Central memory CD4-positive, alpha-beta T cell (primary cell): ENCODE data around the gene BUD23.
"Not testable (repeated sequence)": the region's sequence is repeated elsewhere in the genome, so short reads cannot be mapped to it uniquely, and the experiment has no call there.

Source experiments
- DNase-seq: peaks from one replicate; pipeline ENCODE4 v3.0.0; 2022

Gene BUD23

DNA sequence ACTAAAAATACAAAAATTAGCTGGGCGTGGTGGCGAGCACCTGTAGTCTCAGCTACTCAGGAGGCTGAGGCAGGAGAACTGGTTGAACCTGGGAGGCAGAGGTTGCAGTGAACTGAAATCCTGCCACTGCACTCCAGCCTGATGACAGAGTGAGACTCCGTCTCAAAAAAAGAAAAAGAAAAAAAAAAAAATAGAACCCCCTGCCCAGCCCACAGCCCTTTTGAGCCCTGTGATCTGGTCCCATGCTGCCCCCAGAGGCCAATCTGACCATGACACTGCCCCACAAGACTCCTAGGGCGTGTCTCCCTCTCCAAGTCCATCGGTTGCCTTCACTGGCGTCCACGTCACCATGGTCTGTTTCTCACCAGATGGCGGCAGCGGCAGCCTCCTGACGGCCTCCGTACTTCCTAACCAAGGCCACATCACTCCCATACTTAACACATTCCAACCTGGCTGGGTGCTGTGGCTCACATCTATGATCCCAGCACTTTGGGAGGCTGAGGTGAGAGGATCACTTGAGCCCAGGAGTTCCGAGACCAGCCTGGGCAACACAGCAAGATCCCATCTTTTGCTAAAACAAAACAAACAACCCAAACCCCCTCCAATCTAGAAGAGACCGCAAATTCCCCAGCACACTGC is 18.1 kb downstream of the BUD23 start:
- no peak for DNase-seq

DNA sequence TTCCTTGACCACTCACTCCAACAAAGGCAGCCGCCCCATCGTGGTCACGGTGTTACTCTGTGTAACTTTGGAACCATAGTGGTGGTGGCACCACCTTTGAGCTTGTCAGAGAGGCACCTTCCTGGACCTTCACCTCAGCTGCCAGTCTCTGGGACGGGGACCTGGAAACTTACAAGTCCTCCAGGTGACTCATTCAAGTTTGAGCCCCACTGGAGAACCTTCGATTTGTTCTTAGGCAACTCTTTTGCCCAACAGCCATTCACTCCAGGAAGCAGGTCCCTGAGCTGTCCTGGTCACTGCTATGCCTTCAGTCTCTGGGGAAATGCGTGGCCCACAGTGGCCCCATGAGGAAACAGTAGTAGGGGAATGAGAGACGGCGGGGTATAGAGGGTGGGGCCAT is 18.8 kb downstream of the BUD23 start:
- no peak for DNase-seq

DNA sequence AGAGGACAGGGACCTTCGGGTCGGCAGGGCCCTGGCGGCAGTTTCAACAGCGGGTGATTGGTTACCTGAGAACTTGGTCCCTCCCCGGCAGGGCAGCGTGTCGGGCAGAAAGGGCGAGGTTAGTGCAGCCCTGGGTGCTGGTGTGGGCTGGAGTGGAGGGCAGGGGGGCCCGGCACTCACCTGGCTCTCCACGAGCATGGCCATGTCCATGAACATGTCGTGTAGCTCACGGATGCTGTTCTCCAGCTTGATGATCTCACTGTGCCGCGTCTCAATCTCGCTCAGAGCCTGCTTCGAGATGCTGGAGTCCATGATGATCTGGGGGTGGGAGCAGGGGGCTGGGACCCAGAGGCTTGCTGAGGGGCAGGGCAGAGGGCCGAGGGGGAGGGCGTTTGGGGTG is 19.3 kb downstream of the BUD23 start:
- no peak for DNase-seq

DNA sequence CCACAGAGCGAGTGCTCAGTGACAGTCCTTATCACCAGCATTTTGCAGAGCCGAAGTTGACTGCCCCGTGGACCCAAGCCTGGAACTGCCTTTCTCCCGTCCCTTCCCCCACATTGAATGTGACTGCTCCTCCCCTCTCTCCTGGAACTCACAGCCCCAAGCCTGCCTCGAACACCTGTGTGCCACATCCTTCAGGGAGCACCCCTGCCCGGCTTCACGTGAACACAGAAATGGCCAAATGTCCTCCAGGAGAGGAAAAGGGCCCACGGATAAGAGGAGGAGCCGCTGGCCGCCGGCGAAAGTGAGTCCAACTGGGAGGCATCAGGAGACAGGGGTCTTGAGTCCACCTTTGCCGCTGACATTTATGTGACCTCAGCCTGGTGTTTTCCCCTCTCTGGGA is 19.8 kb downstream of the BUD23 start:
- DNase-seq: no peak

DNA sequence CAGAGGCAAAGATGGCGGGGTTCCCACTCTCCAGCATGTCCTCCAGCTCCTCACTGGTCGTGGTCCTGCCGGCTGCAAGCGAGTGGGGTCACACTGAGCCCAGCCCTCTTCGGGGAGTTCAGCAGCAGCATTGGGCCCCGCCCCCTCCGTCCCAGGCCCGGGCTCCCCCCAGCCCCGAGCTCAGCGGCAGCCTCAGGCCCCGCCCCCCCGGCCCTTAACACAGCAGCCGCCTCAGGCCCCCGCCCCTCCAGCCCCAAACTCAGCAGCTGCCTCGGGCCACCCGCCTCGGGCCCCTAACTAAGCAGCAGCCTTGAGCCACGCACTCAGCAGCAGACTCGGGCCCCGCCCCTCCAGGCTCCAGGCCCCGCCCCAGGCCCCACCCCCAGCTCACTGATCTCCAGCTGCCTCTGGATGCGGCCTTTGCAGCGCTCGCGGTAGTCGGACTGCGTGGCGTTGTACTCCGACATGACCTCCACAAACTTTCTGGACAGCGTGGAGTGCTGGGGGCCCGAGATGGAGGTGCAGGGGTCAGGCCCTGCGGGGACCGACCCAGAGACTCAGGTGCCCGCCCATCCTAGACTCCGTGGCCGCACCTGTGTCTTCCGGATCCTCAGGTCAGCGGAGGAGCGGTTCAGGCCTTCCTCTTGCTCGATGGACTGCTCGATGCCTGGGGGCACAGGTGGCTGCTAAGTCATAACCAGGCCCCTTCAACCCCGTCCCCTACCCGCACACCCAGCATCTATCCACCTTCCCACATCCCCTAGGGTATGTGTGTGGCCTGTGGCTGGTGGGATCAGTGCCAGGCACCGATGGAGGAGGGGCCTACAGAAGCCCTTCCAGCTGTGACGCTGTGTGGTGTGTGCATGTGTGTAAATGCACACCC is 20.6 kb downstream of the BUD23 start:
- no peak for DNase-seq

DNA sequence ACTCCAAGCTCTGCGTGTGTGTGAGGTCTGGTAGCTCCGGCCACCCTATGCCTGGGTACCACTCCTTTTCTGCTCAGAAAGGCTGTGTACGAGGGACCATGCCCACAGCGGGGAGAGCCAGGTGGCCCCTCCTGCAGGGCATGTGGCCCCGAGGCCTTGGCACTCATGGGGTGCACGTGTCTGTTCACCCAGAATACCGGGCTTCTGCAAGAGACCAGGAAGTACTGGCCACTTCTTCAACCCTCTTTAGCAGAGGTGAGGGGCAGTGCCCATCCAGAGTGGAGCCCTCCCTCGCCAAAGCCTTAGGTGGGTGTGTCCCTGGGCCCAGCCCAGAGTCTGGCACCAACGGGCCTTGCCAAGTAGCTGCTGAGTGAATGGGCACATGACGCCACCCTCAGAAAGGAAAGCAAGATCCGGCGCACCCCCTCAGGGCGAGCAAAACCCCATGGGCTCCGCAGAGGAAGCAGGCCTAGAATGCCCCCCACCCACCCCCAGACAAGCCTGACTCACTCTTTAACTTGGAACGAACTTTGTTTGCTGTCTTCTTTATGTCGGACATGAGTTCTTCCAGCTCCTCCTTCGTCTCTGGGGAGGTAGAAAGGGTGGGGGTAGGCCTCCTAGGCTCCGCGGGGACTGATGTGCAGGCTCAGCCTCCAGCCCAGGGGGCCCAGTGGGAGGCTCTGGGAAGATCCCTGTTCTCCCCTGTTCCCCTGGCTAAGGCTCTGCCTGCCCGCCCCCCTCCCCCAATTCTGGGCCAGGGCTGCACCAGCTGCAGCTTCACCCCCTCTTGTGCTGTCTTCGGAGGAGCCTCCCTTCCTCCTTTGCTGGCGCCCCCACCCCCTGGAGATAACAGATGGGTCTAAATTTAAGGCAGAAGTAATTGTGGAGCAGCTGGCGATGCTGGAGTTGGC is 21.5 kb downstream of the BUD23 start:
- DNase-seq: no peak

DNA sequence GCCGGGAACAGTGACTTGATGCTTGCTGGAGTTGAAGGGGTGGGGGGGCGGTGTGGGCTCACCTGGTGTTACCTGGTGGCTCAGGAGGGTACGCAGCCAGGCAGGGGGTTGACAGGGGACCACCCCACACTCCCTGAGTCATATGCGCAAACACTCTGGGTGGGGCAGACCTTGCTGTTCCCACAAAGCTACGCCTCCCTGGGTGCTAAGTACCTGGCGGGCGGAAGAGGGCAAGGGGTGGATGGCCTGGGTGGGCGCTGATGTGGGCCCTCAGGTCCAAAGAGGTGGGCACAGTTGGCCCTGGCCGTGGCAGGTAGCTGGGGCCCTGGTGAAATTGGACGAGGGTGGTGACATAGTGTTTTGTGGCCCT is 22.1 kb downstream of the BUD23 start:
- DNase-seq: no peak

DNA sequence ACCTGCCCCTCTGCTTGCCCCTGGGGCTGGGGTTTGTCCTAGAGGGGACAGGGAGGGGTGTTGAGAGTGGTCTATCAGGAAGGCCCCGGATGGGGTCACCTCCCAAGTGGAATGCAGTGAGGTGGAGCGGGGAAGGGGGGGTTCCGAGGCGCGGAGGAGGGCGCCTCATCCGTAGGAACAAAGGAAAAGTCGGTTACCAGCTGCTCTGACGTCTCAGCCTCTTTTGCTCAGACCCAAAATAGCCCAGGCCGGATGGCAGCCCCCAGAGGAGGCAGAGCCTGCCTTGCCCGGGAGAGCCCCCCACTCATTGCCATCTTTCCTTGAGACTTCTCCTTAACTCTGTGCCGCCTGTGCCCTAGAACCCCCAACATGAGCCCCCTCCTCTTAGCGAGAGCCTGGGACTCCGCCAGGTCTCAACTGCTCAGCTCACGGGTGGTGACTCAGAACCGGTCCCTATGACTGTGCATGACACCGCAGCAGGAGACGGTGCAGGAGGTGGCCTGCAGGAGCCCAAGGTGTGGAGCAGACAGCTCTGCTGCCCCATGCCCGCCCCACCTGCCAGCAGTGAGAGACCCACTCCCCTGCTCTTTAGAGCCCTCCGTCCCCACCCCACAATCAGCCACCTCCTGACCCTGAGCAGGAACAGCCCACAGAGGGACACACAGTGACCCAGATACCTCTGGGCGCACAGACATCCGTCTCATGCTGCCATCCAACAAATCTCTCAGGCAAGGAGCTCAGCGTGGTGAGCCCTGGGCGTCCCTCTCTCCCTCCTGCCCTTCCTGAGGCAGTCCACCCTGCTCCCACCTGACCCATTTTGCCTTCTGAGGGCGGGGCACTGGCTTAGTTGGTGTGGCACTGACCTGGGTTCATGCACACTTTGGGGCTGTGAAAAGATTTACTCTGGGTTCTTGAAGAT is 23.0 kb downstream of the BUD23 start:
- no peak for DNase-seq

DNA sequence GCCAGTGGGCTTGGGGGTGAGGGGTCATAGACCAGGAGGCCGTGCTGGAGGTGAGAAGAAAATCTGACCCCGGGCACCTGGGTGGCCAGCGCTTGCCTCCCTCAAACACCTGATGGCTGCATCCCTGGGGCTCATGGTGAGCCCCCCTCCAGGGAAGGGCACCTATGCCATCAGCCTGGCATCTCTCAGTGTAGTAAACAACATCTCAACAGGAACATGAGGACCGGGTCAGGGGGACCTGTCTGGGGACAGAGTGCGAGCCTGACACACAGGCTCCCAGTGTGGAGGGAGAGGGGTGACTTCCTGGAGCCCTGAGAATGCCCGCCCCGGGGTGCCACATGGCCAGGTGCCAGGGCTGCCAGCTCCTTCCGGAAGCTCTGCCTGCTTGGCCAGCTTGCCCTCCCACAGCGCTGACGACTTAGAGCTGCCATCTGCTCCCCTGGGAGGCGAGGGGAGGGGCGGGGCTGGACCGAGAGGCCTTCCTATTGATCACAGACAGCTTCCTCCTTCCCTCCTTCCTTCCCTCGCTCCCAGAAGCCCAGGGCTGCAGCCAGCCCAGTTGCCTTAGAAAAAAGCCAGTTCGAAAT is 23.7 kb downstream of the BUD23 start:
- no peak for DNase-seq

DNA sequence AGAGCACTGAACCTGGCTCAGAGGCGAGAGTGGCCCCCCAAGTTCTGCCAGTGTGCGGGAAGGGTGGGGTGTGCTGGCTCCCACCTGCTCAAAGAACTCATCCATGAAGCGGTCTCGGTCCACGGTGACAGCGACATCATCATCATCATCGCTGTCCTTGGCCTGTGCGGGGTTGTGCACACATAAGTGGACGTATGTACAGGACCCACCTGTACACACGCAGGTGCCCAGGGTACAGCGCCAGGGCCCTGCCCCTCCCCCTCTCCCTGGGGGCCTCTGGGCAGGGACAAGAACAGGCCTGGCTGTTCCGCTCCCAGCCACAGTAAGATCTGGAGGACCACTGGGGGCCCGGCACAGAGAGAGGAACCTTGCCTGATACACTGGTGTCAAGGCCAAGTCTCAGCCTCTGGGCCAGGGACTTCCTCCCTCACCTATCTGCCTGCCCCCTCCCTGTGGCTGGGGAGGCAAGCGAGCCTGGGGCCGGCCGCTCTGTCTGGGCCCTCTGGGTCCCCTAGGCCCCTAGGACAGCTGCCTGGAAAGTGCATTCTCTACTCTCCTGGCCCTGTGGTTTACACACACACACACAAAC is 25.7 kb downstream of the BUD23 start:
- no peak for DNase-seq

DNA sequence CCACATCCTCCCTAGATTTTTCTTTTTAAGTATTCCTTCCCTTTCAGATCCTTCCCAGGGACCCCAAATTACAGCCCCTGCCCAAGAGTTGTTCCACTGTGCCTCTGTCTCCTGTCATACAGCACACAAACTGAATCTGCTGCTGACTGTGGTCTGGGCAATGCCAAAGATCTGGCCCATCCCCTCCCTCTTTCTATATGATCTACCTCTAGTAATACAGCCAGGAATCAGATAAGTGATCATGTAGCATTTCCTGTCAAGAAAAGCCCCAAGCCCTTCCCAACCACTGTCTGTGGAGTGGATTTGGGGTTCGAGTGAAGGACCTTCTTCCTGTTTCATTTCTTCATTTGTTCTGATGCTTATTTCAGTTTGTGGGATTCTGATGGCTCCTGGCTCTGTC is 29.4 kb downstream of the BUD23 start:
- no peak for DNase-seq

DNA sequence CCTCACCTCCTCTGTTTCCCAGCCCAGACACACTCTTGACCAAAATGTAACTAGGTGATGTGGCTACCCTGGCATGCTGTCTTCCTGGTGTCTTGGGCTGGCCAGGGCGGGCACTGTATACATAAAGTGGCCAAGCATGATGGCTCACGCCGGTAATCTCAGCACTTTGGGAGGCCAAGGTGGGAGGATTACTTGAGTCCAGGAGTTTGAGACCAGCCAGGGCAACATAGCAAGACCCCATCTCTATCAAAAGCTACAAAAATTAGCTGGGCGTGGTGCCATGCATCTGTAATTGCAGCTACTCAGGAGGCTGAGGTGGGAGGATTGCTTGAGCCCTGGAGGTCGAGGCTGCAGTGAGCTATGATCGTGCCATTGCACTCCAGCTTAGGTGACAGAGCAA is 29.9 kb downstream of the BUD23 start:
- not testable (repeated sequence) for DNase-seq

DNA sequence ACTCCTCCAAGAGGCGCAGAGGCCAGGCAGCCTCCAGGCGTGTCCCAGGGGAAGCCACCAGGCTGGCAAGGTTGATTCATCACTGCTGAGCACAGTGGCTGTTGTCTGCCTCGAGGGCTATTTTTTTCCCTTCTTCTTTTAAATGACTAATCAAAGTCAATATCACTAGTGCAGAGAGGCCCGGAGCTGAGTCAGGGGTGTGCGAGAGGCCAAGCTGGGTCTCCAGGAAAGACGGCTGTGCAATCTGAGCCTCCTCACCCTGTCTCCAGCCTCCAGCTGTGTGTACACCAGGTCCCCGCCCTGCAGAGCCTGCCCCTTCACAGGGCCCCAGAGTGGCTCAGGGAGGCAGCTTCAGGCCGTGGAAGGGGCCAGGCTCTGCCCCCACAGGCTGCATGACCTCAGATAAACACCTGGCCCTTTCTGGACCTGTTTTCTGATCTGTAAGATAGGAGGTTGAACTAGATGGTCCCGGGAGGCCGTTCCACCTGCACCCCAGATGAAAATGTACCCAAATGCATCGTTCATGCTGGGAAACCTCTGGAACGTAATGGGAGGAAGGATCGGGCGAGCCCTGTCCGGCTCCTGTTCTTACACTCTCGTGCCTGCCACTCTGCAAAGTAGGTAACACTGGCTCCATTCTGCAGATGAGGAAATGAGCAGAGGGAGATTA is 32.4 kb downstream of the BUD23 start:
- DNase-seq: no peak

DNA sequence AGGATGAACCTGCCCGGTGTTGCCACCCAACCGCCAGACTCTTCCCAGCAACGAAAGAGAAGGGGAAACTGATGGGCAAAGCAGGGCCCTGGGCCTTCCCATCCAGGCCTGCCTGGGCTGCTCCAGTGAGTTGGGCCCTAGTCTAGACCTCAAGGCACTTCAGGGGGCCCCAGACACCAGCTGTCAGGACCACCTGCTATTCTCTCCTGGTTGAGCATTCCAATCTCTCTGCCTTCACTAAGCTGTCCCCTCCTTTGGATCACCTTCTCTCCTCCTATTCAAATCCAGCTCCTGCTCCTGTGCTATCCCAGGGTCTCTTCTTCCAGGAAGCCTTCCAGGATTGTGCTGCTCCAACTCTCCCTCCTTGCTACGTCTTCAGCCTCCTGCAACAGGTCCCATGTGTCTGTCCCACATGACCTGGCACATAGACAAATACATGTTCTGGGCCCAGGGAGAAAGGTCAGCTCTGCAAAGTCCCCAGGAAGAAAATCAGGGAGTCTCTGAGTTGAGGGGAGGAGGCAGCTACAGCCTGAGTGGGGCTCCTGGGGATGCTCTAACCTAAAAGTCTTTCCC is 33.0 kb downstream of the BUD23 start:
- DNase-seq: no peak

DNA sequence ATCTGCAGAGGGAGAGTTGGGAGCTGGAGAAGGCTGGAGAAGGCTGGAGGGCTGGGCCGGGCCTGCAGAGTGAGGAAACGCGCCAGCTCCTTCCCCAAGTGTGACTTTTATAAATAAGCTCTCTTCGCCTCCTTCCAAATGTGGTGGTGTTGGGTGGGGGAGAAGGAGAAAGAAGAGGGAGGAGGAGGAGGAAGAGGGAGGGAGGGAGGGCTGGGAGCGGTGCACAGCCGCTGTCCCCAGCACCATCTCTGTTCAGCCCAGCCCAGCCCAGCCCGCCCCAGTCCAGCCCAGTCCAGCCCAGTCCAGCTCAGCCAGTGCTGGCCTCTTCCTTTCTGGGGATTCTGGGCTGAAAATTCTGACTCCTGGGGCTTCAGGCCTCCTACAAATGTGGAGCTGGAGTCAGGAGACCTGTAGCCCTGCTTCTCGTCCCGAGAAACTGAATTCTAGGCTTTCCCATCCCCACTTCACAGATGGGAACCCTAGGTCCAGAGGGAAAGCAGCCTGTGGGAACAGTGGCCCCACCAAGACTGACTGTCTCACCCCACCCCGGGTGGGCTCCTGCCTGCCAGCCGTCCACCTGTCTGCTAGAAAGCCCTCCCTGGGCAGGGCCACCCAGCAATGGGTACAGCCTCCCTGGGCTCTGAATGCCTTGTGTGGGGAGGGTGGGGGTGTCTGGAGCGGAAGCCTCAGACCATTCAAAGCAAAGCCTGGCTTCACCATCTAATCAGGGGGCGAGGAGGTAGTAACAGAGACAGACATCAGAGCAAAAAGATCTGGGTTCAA is 33.8 kb downstream of the BUD23 start:
- DNase-seq: no peak

DNA sequence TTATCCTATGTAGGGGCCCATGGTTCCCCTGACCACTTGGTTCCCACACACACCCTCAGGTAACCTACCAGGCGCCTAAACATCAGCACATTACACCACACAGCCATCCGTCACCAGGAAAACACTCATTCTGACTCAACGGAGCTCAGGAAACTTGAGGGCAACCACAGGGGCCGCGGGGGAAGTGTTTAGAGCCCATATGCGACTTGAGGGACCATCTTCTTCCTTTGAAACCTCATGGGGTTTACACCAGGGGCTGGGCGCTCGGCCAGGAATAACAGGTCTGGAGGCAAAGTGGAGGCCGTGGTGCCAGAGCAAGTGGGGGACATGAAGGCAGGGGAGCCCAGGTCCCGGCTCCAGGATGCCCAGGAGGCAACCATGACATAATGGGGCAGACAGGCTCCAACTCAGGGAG is 34.6 kb downstream of the BUD23 start:
- DNase-seq: peak; percentile 73

DNA sequence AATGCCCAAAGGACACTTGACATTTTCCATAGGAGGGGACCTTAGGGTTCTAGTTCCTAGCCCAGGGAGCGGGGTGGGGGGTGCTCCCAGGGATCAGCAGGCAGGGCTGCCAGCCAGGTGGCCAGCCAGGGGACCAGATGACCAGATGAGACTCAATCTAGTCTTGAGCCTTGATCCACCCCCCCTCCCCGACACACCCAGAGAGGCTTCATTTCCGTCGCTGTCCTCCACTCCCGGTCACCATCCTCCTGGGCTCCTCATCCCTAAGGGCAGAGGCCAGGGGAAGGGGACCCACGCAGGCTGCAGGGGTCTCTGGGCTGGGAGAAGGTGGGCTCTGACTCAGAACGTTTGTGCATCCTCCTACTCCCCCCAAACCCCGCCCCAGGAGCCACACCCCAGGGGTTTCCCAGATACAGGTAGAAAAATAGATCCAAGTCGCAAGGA is 35.1 kb downstream of the BUD23 start:
- peak; percentile 18 for DNase-seq

DNA sequence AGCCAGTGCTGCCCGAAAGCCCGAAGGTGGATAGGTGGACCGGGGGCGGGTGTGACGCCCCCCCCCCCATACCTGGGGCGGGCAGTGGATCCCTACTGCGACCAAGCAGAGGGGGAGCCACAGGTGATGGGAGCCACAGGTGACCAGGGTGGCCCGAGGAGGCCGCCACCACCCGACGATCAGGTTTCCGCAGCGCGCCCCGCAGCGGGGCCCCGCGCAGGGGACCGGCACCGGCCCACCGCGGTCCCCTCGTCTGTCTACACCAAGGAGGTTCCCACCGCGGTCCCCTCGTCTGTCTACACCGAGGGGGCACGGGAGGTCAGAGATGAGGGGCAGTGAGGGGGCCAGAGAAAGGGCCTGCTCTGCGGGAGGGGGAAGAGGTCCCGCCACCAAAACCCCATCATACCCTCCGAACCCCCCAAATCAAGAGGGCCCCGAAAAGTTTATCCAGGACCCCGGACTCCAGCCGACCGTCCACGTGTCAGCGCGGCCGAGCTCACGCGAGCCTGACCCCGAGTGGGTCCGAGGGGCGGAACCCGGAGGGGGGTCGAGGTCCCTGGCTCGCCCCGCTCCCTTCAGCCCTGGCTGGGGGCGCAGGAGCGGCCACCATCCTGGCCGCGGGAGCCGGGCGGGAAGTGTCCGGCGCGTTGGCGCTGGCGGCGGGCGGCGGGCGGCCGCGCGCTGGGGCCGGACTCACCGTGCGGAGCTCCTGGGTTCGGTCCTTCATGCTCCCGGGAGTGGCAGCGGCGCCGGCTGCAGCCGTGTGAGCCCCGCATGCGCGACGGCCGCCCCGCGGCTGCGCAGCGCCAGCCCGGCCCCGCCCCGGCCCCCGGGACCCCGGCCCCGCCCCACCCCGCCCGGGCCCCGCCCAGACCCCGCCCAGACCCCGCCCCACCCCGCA is 35.8 kb downstream of the BUD23 start, which contains the start of gene STX1A:
Gene STX1A, minus strand, starts transcription at position 765 of the 901 bp plus-strand sequence. Its CDS starts 38 bp downstream, at position 727.
- peak; percentile 72 for DNase-seq
